GM18861 (cell line): ENCODE data around the gene ZNF277.

Experiments used
- ATAC-seq: cut with Tn5 transposase; IDR thresholded peaks from one replicate; pipeline ENCODE4 v1.9.1; 2021; ENCODE audit not compliant: unreplicated experiment

ZNF277 gene

GRCh38 chr7:112184455-112184854 lies 22.0 kb upstream of the ZNF277 start:
- ATAC-seq, result no peak

- no peak for ATAC-seq
Observed at GRCh38 chr7:112185005-112185834, 21.3 kb upstream of the ZNF277 start.

- no peak for ATAC-seq
Observed at GRCh38 chr7:112186300-112186699, 20.2 kb upstream of the ZNF277 start.

- ATAC-seq, result no peak
Observed at GRCh38 chr7:112188257-112188656, 18.2 kb upstream of the ZNF277 start.

- ATAC-seq, result no peak
Observed at GRCh38 chr7:112189691-112190090, 16.8 kb upstream of the ZNF277 start.

- no peak for ATAC-seq
Observed at GRCh38 chr7:112190120-112190519, 16.4 kb upstream of the ZNF277 start.

GRCh38 chr7:112192236-112193154 lies 14.0 kb upstream of the ZNF277 start:
- ATAC-seq, result no peak

- ATAC-seq, result no peak
Observed at GRCh38 chr7:112193915-112194502, 12.5 kb upstream of the ZNF277 start.

- no peak for ATAC-seq
Observed at GRCh38 chr7:112195717-112196116, 10.8 kb upstream of the ZNF277 start.

GRCh38 chr7:112197322-112197721 lies 9.2 kb upstream of the ZNF277 start:
- ATAC-seq, result no peak

- ATAC-seq, result no peak
Observed at GRCh38 chr7:112199035-112199655, 7.3 kb upstream of the ZNF277 start.

GRCh38 chr7:112199672-112200071 lies 6.8 kb upstream of the ZNF277 start:
- ATAC-seq, result no peak

- ATAC-seq, result no peak
Observed at GRCh38 chr7:112201411-112201810, 5.1 kb upstream of the ZNF277 start.

GRCh38 chr7:112201839-112202238 lies 4.7 kb upstream of the ZNF277 start:
- no peak for ATAC-seq

GRCh38 chr7:112202816-112203215 lies 3.7 kb upstream of the ZNF277 start:
- ATAC-seq, result no peak

- ATAC-seq, result no peak
Observed at GRCh38 chr7:112203365-112203739, 3.1 kb upstream of the ZNF277 start.

GRCh38 chr7:112204499-112205342 lies 1.8 kb upstream of the ZNF277 start:
- no peak for ATAC-seq

- ATAC-seq, result peak; percentile 3
Observed at GRCh38 chr7:112205343-112206237, 905 bp upstream of the ZNF277 start.

- ATAC-seq, result no peak
Observed at GRCh38 chr7:112206991-112207592, 597 bp downstream of the ZNF277 start.
